HepG2 (cell line): ENCODE results near the gene C2. TPM values are rescaled to one million over a fixed set of nuclear protein-coding genes. Genes with fewer than 3 reads are reported as not detected.
A peak's percentile ranks its signal among the peaks of the same experiment; 100 is the strongest.

Experiments
- DR1 ChIP-seq: sonication (generic); formaldehyde crosslinking; IDR thresholded peaks from 2 replicates; pipeline ENCODE4 v1.8.0; 2021; ENCODE audit warnings: mild to moderate bottlenecking, missing genetic modification reagents, inconsistent platforms
- E2F5 ChIP-seq: sonication (generic); formaldehyde crosslinking; conservative IDR thresholded peaks from 2 replicates; pipeline ENCODE4 v1.4.0; 2020; ENCODE audit warnings: missing genetic modification reagents
- KDM5A ChIP-seq: fragments of 200-600 bp; sonication (generic); IDR thresholded peaks from 2 replicates; pipeline ENCODE4 v1.7.0; 2018; ENCODE audit warnings: antibody characterized with exemption, mild to moderate bottlenecking, low read length, borderline replicate concordance
- KLF9 ChIP-seq: IDR thresholded peaks from 2 replicates; pipeline ENCODE4 v1.6.1; 2016; ENCODE audit warnings: low read depth
- MIXL1 ChIP-seq: IDR thresholded peaks from 2 replicates; pipeline ENCODE4 v1.6.1; 2016
- MXD3 ChIP-seq: IDR thresholded peaks from 2 replicates; pipeline ENCODE4 v1.6.1; 2016; ENCODE audit warnings: mild to moderate bottlenecking, missing biosample characterization, missing genetic modification reagents
- NFYB ChIP-seq: sonication (generic); formaldehyde crosslinking; IDR thresholded peaks from 2 replicates; pipeline ENCODE4 v1.4.0; 2020; ENCODE audit warnings: missing genetic modification reagents
- SIX4 ChIP-seq: sonication (generic); formaldehyde crosslinking; IDR thresholded peaks from 2 replicates; pipeline ENCODE4 v1.4.0; 2020; ENCODE audit warnings: missing genetic modification reagents
- SNAPC4 ChIP-seq: sonication (generic); formaldehyde crosslinking; IDR thresholded peaks from 2 replicates; pipeline ENCODE4 v1.4.0; 2020; ENCODE audit warnings: mild to moderate bottlenecking, missing genetic modification reagents
- SOX5 ChIP-seq: IDR thresholded peaks from 2 replicates; pipeline ENCODE4 v1.6.1; 2016; ENCODE audit warnings: borderline replicate concordance
- SPEN ChIP-seq: sonication (generic); formaldehyde crosslinking; IDR thresholded peaks from 2 replicates; pipeline ENCODE4 v1.5.1; 2020; ENCODE audit warnings: low read depth, mild to moderate bottlenecking, missing genetic modification reagents
- SYNCRIP ChIP-seq: fragments of 200-400 bp; formaldehyde crosslinking; IDR thresholded peaks from 2 replicates; pipeline ENCODE4 v1.6.1; 2018; ENCODE audit warnings: mild to moderate bottlenecking, low read depth, low read length; ENCODE audit not compliant: insufficient read depth
- USF2 ChIP-seq, 2 experiments: sonication (generic) in 1 of 2; formaldehyde crosslinking in 1 of 2; IDR thresholded peaks; 2 replicates each; pipeline versions ENCODE4 v1.5.1 to v1.6.1; 2011 to 2020; ENCODE audit warnings: borderline replicate concordance in 1 of 2, low read depth in 1 of 2, low read length in 1 of 2, mild to moderate bottlenecking in 1 of 2, missing genetic modification reagents in 1 of 2, moderate library complexity in 1 of 2
- ZFP1 ChIP-seq: IDR thresholded peaks from 2 replicates; pipeline ENCODE4 v1.6.1; 2016
- ZNF792 ChIP-seq: IDR thresholded peaks from 2 replicates; pipeline ENCODE4 v1.6.1; 2016
- ZSCAN9 ChIP-seq: IDR thresholded peaks from 2 replicates; pipeline ENCODE4 v1.6.1; 2016; ENCODE audit warnings: borderline replicate concordance
- polyA plus RNA-seq, 8 experiments: library from polyadenylated mRNA; depleted of rRNA in 3 of 8; stranded (reverse) in 7 of 8; unstranded in 1 of 8; fragments of >200 nt; fragmentation: Illumina TruSeq in 4 of 8; extraction: Trizol in 4 of 8; gene quantifications; 2 replicates each; pipeline versions ENCODE4 v1.2.1 to v1.2.3, GENCODE V29; 2011 to 2016; ENCODE audit warnings: low read depth in 4 of 8, missing spikeins in 1 of 8, mixed read lengths in 1 of 8; ENCODE audit not compliant: insufficient read depth in 1 of 8
- total RNA-seq, 5 experiments: library from RNA; depleted of rRNA; stranded (reverse); fragments of >200 nt; fragmentation: Illumina TruSeq; extraction: Trizol; gene quantifications; 2 replicates each; pipeline ENCODE4 v1.2.3, GENCODE V29; 2016; ENCODE audit warnings: low read depth in 1 of 5

Gene C2
- total and polyA plus RNA-seq, 2 of the 13 experiments (the other 11 are each of a cell fraction or from before 2014, with no cell fraction given), result 165 to 307 TPM

- TF ChIP-seq SNAPC4 (CRISPR knock-in tag) (0 out of 2 replicates have a peak, but pooled peaks have one; percentile 61), MIXL1 (CRISPR knock-in tag) (peak; percentile 79; the same call in 1 of the 2 replicates), SOX5 (CRISPR knock-in tag) (peak; percentile 49; the same call in 1 of the 2 replicates), MXD3 (CRISPR knock-in tag) (peak; percentile 85; the same call in 1 of the 2 replicates), ZFP1 (peak; percentile 65; the same call in 1 of the 2 replicates), SIX4 (CRISPR knock-in tag) (peak; percentile 41), DR1 (CRISPR knock-in tag) (peak; percentile 90), USF2 (IDR thresholded peaks at IDR 0.05; ENCODE audit: low read depth, low read length) (no peak), USF2 (CRISPR knock-in tag; IDR thresholded peaks at IDR 0.05; ENCODE audit: borderline replicate concordance) (no peak; the same call in 1 of the 2 replicates), SPEN (CRISPR knock-in tag) (peak; percentile 99), KLF9 (no peak; the same call in none of the 2 replicates), KDM5A (peak; percentile 96), E2F5 (CRISPR knock-in tag) (no peak), NFYB (CRISPR knock-in tag) (peak; percentile 69), ZNF792 (CRISPR knock-in tag) (peak; percentile 96), ZSCAN9 (CRISPR knock-in tag) (peak; percentile 50; the same call in 1 of the 2 replicates), SYNCRIP (no peak)
Measured at GRCh38 chr6:31958741-31959739, 31.5 kb downstream of the C2 start, which contains the start of the genes NELFE and SKIC2 (continued).
